Lower leg skin (tissue), 4 donors: ENCODE data around the gene CLIP4. TPM values are rescaled to one million over a fixed set of nuclear protein-coding genes. Genes with fewer than 3 reads are reported as not detected.

Experiments used
- DNase-seq, 2 donors: peaks; one replicate each; pipeline ENCODE4 v3.0.0-alpha.2; 2019; ENCODE audit warnings: low spot score in 2 of 2
- H3K4me3 ChIP-seq: fragments of 200-600 bp; sonication (generic); 2 replicates; pipeline ENCODE4 v1.5.1; 2017; ENCODE audit warnings: mild to moderate bottlenecking, low read depth; ENCODE audit not compliant: poor library complexity, severe bottlenecking
- CTCF ChIP-seq, 3 donors: fragments of 450-650 bp; IDR thresholded peaks; one replicate each; pipeline ENCODE4 v1.5.1; 2016; ENCODE audit warnings: antibody characterized with exemption in 3 of 3, mild to moderate bottlenecking in 3 of 3, moderate library complexity in 2 of 3
- POLR2A ChIP-seq, 2 donors: fragments of 450-650 bp; IDR thresholded peaks; one replicate each; pipeline ENCODE4 v1.6.1; 2016 to 2017; ENCODE audit warnings: antibody characterized with exemption in 2 of 2, mild to moderate bottlenecking in 1 of 2, moderate library complexity in 1 of 2
- WGBS, 2 donors: methylation state at CpG; one replicate each; pipeline ENCODE4 v1.1.5; 2018; 5-methylcytosine and 5-hydroxymethylcytosine counted together
- intact Hi-C: fragments of 100-400 bp; cut with DNase I; formaldehyde crosslinking; loops from one replicate; pipeline ENCODE4 v1.15.0; 2023; ENCODE audit warnings: low total_unique reads
- total RNA-seq, 4 donors: library from RNA; depleted of rRNA; stranded (reverse); fragments of >200 nt; gene quantifications; one replicate each; pipeline ENCODE4 v1.1.0, GENCODE V29; 2016

Gene CLIP4
- total RNA-seq, 4 donors from 2014 or later: 50.6 to 82.2 (median 58.1) TPM

- H3K4me3 ChIP-seq: no peak overlapping the region
- intact Hi-C loops: no loop called here
- peak in 1 of 2 donors; percentile 42 for DNase-seq
- no peak for TF ChIP-seq CTCF (IDR thresholded peaks at IDR 0.05)
- no peak for TF ChIP-seq POLR2A (IDR thresholded peaks at IDR 0.05)
- WGBS, 2 donors: 41 to 56% methylated on average over 6 of the region's 6 CpGs
Observed at GRCh38 chr2:29233428-29233827, 118.2 kb downstream of the CLIP4 start.

- DNase-seq: no peak
- no peak overlapping the region for H3K4me3 ChIP-seq
- WGBS, 2 donors: 79 to 82% methylated on average over 3 of the region's 3 CpGs
- intact Hi-C loops: no loop called here
- TF ChIP-seq CTCF (IDR thresholded peaks at IDR 0.05): no peak
- TF ChIP-seq POLR2A (IDR thresholded peaks at IDR 0.05): no peak
Observed at GRCh38 chr2:29235411-29235810, 120.2 kb downstream of the CLIP4 start.

- intact Hi-C loops: no loop called here
- no peak overlapping the region for H3K4me3 ChIP-seq
- TF ChIP-seq CTCF (IDR thresholded peaks at IDR 0.05) (no peak), POLR2A (IDR thresholded peaks at IDR 0.05) (no peak)
- DNase-seq: no peak
- 92 to 96% methylated on average over 5 to 6 of the region's 6 CpGs for WGBS, 2 donors
Observed at GRCh38 chr2:29236074-29236473, 120.9 kb downstream of the CLIP4 start.

- WGBS, 2 donors: 65 to 70% methylated on average over 7 of the region's 7 CpGs
- no peak for DNase-seq
- TF ChIP-seq POLR2A (IDR thresholded peaks at IDR 0.05) (no peak), CTCF (IDR thresholded peaks at IDR 0.05) (no peak)
- no peak overlapping the region for H3K4me3 ChIP-seq
- intact Hi-C loops: no loop called here
Observed at GRCh38 chr2:29238497-29238896, 123.3 kb downstream of the CLIP4 start.

Other genes starting within 250 kb of the CLIP4 start
- 10 to 100 TPM in 2 of 4 donors, 1 to 10 TPM in 2; 7.9 to 19.9 (median 10.2) TPM for gene TRMT61B, start 245.1 kb upstream of the CLIP4 start, total RNA-seq
- 10 to 100 TPM; 40.8 to 65.5 (median 43.2) TPM for gene WDR43, start 220.7 kb upstream of the CLIP4 start, total RNA-seq
- 1 to 10 TPM in 3 of 4 donors, under 1 TPM in 1; 0.17 to 5.1 (median 1.7) TPM for gene TOGARAM2, start 134.1 kb upstream of the CLIP4 start, total RNA-seq
- gene PCARE, start 40.9 kb upstream of the CLIP4 start, total RNA-seq: under 1 TPM in 2 of 4 donors, not detected in 2; 0.02 to 0.13 TPM